ENCODE data around the gene MRGPRG.

Gene MRGPRG

DNA sequence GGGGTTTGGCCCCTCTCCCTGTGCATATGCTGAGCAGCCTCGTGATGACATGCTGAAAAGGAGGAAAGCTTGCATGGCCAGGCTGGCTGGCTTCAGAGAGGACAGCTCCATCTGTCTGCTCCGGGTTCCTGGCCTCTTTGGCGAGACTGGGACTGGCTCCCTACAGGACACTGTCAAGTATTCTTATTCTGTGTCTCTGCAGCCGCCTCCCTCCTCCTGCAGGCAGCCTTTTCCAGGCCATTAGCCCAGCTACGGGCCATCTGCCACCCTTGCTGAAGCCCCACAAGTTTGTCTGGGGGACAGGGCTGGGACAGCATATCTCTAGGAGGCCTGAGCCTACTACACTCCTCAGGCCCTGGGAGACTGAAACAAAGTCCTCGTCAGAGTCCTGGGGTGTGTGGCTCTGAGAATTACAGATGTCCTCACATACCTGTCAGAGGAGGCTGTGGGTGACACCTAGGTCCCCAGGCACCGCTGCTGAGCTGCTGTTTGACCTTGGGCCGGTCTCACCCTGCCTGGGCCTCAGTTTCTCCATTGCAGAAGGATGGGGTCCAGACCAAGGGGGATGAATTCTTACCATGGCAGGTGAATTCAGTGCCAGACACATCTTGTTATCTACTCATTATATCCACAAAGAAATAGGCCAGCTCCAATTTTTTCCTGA lies 11.0 kb downstream of the MRGPRG start:
- DNase-seq (ENCODE audit: low read depth, low spot score): no peak
- ChIA-PET CTCF (interaction anchor here (0.7 to 2.4 kb wide), 4 partner anchors 9 to 316 kb away, joined by 3 to 11 read pairs (median 3); no protein-coding TSS in a partner anchor), POLR2A (no interaction called here)
- H3K4me3 ChIP-seq (ENCODE audit: low read depth, low read length): no peak overlapping the region
- TF ChIP-seq, protein P1, sequence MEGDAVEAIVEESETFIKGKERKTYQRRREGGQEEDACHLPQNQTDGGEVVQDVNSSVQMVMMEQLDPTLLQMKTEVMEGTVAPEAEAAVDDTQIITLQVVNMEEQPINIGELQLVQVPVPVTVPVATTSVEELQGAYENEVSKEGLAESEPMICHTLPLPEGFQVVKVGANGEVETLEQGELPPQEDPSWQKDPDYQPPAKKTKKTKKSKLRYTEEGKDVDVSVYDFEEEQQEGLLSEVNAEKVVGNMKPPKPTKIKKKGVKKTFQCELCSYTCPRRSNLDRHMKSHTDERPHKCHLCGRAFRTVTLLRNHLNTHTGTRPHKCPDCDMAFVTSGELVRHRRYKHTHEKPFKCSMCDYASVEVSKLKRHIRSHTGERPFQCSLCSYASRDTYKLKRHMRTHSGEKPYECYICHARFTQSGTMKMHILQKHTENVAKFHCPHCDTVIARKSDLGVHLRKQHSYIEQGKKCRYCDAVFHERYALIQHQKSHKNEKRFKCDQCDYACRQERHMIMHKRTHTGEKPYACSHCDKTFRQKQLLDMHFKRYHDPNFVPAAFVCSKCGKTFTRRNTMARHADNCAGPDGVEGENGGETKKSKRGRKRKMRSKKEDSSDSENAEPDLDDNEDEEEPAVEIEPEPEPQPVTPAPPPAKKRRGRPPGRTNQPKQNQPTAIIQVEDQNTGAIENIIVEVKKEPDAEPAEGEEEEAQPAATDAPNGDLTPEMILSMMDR (IDR thresholded peaks at IDR 0.05; ENCODE audit: insufficient read depth, low read length, missing control alignments): no peak

- TF ChIP-seq, protein P1 (IDR thresholded peaks at IDR 0.05; ENCODE audit: insufficient read depth, low read length, missing control alignments): no peak
- DNase-seq (ENCODE audit: low read depth, low spot score): no peak
- no peak overlapping the region for H3K4me3 ChIP-seq (ENCODE audit: low read depth, low read length)
- ChIA-PET CTCF (interaction anchor here (0.7 to 2.4 kb wide), 3 partner anchors 9 to 315 kb away, joined by 3 to 11 read pairs (median 3); no protein-coding TSS in a partner anchor), POLR2A (no interaction called here)
Observed at GRCh38 chr11:3206922-3207204, 11.8 kb downstream of the MRGPRG start.

- ChIA-PET CTCF (interaction anchor here (2.1 to 2.4 kb wide), 2 partner anchors 10 to 11 kb away, joined by 5 to 11 read pairs; no protein-coding TSS in a partner anchor), POLR2A (no interaction called here)
- no peak for DNase-seq (ENCODE audit: low read depth, low spot score)
- TF ChIP-seq, protein P1 (IDR thresholded peaks at IDR 0.05; ENCODE audit: insufficient read depth, low read length, missing control alignments): no peak
- H3K4me3 ChIP-seq (ENCODE audit: low read depth, low read length): no peak overlapping the region
Observed at GRCh38 chr11:3206156-3206921, 12.3 kb downstream of the MRGPRG start.

- H3K4me3 ChIP-seq (ENCODE audit: low read depth, low read length): no peak overlapping the region
- DNase-seq (ENCODE audit: low read depth, low spot score): no peak
- POLR2A ChIA-PET: no interaction called here
- TF ChIP-seq, protein P1 (IDR thresholded peaks at IDR 0.05; ENCODE audit: insufficient read depth, low read length, missing control alignments): no peak
- CTCF ChIA-PET: interaction anchor here (2.1 kb wide), 1 partner anchor 10 kb away, joined by 5 read pairs; no protein-coding TSS in a partner anchor
Observed at GRCh38 chr11:3205261-3206155, 13.1 kb downstream of the MRGPRG start.

DNA sequence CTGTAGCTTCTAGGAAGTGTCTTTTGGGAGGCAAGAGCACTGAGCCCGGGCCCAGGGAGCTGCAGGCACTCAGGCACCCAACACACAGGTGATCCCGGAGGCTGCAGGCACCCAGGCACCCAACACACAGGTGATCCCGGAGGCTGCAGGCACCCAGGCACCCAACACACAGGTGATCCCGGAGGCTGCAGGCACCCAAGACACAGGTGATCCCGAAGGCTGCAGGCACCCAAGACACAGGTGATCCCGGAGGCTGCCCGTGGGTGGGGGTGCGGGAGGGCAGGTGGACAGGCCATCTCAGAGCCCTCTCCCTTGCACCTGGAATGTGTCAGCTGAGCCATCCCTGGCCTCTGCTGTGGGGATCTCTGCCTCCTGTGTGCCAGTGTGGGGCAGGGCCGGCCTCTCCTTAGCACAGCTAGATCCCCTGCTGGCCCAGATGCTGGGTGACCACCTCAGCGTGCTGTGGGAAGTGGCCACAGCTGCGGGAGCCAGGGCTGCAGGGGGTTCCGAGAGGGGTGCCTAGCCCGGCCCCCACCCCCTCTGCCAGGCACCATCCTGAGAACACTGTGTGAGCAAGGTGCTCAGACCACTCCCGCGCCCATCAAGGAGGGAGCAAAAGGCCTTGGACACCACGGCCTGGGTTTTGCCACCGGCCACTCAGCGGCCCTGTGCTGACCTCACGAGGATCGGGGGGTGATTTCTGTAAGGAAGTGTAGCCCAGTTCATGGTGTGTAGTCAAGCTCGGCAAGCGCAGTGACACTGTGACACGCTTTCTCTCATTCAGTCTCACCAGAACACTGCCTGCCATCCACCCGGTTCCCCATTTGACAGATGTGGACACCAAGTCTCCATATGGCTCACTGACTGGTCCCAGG lies 14.2 kb downstream of the MRGPRG start:
- DNase-seq (ENCODE audit: low read depth, low spot score): no peak
- TF ChIP-seq, protein P1 (IDR thresholded peaks at IDR 0.05; ENCODE audit: insufficient read depth, low read length, missing control alignments): no peak
- CTCF ChIA-PET: interaction anchor here (1.2 to 2.1 kb wide), 2 partner anchors 9 to 14 kb away, joined by 5 read pairs; no protein-coding TSS in a partner anchor
- H3K4me3 ChIP-seq (ENCODE audit: low read depth, low read length): no peak overlapping the region
- POLR2A ChIA-PET: no interaction called here
